AG10803 (cell line): ENCODE measurements around the gene PAQR6.

ENCODE experiments used
- DNase-seq: peaks from one replicate; pipeline ENCODE4 v3.0.0; 2010; ENCODE audit warnings: low read depth
- H3K4me3 ChIP-seq: 2 replicates; pipeline ENCODE4 v1.5.1; 2011; ENCODE audit warnings: mild to moderate bottlenecking, low read length, control low read depth
- CTCF ChIP-seq: conservative IDR thresholded peaks from 2 replicates; pipeline ENCODE4 v1.5.1; 2011; ENCODE audit warnings: mild to moderate bottlenecking, low read length, control low read depth, inconsistent platforms

The PAQR6 gene

GRCh38 chr1:156213644-156213966, 34.3 kb downstream of the PAQR6 start:
- TF ChIP-seq CTCF: no peak
- DNase-seq: no peak
- H3K4me3 ChIP-seq: peak overlapping the region; percentile 96

- H3K4me3 ChIP-seq: peak within 1 kb of the TSS; percentile 96
- peak; percentile 93 for DNase-seq
- 0 out of 2 replicates have a peak, but pooled peaks have one; percentile 4 for TF ChIP-seq CTCF
These were observed 34.8 kb downstream of the PAQR6 start, which contains the start of gene PMF1 for GRCh38 chr1:156212833-156213643. Gene PMF1, plus strand, starts transcription at chr1:156213007. Its CDS starts 9 bp downstream, at chr1:156213016.

- H3K4me3 ChIP-seq: no peak overlapping the region; the same call in 1 of the 2 replicates
- no peak for DNase-seq
- no peak for TF ChIP-seq CTCF
These were observed 35.7 kb downstream of the PAQR6 start for GRCh38 chr1:156212130-156212529.

- no peak for DNase-seq
- TF ChIP-seq CTCF: no peak
These were observed 36.6 kb downstream of the PAQR6 start for GRCh38 chr1:156211243-156211642.

GRCh38 chr1:156204686-156205085, 43.2 kb downstream of the PAQR6 start:
- H3K4me3 ChIP-seq: no peak overlapping the region
- peak; percentile 15 for DNase-seq
- TF ChIP-seq CTCF: no peak

More at GRCh38 chr1:156211243-156211642, 36.6 kb downstream of the PAQR6 start:
- no peak overlapping the region for H3K4me3 ChIP-seq

- TF ChIP-seq CTCF: no peak
- H3K4me3 ChIP-seq: no peak overlapping the region
- peak; percentile 48 for DNase-seq
These were observed 44.5 kb downstream of the PAQR6 start for GRCh38 chr1:156203331-156203730.

- DNase-seq: no peak
- TF ChIP-seq CTCF: no peak
- no peak overlapping the region for H3K4me3 ChIP-seq
These were observed 47.8 kb downstream of the PAQR6 start for GRCh38 chr1:156200044-156200443.
